Stimulated activated CD8-positive, alpha-beta memory T cell treated with anti-CD3 and anti-CD28 coated beads, Interleukin-15, amount 100 ng/mL, for 48 hours (primary cell): ENCODE measurements around the gene KMT2B.
"Not testable (repeated sequence)": the region's sequence is repeated elsewhere in the genome, so short reads cannot be mapped to it uniquely, and the experiment has no call there.

Source experiments
- DNase-seq, 2 donors: peaks; one replicate each; pipeline ENCODE4 v3.0.0-alpha.2; 2020; ENCODE audit warnings: low read depth in 2 of 2

KMT2B gene

DNA sequence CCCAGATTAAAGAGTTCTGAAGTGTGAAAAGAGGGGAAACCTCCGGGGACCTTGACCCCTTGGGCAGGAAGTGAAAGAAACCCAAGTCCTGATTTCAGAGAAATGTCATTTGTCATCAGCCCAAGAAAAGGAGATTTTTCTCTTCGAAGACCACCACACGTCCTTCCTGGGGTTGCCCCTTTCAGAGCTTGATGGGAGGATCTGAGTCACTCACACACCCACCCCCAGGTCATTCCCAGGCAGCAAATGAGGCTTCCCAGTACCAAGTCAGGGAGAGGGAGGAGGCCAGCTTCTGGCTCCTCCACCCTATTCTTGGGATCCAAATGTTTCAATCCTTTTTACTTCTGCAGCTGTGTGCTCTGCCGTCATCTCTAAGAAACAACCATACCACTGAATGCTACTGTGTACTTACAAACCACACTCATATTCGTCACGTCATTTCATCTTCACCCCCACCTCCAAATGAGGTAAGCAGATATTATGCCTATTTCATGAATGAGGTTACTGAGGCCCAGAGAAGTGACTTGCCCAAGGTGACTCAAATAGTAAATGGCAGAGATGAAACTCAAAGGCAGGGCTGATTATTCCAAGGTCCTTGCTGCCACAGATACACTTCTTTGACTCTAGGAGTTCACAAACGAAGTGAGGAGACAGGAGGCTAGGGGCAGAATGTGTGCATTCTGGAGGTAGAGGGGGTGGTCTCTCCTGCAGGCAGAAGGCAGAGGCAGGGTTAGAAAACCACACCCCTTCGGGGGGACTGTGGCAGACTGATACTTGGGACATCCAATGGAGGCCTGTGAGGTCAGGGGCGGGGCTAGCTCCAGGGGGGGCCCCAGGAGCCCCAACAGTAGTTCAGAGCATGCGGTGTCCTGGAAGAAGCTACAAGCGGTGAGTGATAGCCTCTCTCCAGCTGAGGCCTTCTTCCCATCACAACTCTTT, 5.0 kb upstream of the KMT2B start:
- DNase-seq, result peak; percentile 86 to 89

DNA sequence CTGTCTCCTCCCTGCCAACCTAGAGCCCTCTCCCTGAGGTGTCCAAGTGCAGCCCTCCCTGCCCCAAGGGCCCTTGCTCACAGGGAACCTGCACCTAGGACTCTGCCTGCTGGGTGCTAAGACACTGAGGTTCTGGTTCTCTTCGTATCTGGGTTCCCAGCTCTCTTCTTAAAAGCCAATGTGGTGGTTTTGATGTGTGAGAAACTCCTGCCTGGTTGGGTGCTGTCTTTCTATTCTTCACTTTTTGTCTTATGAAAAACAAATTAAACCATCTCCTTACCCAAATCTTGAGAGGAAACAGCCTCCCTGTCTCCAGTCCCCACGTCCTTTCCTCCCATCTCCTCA, 4.3 kb upstream of the KMT2B start:
- DNase-seq, result no peak

DNA sequence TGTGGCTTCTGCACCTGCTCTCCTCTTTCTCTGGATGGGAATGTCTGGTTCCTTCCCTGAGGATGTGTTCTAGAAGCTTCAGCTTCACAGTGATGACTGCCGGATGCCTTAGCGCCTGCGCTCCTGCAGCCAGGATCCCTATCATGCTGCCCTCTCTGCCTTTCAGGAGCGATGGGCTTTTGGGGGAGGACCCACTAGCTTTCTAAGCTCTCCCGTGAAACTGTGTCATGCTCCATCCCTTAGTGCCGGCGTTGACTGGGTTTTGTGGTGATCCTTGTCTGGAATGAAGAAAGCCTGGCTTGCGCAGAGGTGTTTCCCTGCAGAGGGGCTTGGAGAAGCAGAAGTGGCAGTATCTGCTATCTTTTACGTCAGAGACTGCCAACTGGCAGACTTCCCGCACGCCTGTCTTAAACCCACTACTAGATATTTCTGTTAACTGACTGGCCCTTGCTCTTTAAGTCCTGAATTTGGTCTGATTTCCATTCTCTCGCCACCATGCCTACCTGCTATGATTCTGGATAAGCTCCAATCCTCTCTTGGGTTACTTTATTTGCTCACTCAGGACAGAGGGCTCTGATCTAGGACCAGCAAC, 3.8 kb upstream of the KMT2B start:
- DNase-seq, result no peak

DNA sequence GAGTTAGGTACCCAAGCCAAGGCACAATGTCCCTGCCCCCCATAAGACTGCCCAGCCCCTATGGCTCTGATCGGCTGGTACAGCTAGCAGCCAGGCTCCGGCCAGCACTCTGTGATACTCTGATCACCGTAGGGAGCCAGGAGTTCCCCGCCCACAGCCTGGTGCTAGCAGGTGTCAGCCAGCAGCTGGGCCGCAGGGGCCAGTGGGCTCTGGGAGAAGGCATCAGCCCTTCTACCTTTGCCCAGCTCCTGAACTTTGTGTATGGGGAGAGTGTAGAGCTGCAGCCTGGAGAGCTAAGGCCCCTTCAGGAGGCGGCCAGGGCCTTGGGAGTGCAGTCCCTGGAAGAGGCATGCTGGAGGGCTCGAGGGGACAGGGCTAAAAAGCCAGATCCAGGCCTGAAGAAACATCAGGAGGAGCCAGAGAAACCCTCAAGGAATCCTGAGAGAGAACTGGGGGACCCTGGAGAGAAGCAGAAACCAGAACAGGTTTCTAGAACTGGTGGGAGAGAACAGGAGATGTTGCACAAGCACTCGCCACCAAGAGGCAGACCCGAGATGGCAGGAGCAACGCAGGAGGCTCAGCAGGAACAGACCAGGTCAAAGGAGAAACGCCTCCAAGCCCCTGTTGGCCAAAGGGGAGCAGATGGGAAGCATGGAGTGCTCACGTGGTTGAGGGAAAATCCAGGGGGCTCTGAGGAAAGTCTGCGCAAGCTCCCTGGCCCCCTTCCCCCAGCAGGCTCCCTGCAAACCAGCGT, 3.0 kb upstream of the KMT2B start:
- no peak for DNase-seq

DNA sequence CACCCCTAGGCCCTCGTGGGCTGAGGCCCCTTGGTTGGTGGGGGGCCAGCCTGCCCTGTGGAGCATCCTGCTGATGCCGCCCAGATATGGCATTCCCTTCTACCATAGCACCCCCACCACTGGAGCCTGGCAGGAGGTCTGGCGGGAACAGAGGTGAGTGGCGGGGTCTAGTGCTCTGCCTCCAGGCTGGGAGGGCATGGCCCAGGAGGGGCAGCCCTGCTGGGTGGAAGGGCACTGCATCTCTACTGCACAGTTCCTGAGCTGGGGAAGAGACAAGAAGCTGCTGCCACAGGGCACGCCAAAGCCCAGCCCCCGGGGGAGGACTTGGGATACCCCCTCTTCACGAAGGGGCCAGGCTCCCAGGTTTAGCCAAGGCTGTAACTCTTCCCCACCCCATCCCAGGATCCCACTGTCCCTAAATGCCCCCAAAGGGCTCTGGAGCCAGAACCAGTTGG, 2.4 kb upstream of the KMT2B start:
- DNase-seq, result no peak

DNA sequence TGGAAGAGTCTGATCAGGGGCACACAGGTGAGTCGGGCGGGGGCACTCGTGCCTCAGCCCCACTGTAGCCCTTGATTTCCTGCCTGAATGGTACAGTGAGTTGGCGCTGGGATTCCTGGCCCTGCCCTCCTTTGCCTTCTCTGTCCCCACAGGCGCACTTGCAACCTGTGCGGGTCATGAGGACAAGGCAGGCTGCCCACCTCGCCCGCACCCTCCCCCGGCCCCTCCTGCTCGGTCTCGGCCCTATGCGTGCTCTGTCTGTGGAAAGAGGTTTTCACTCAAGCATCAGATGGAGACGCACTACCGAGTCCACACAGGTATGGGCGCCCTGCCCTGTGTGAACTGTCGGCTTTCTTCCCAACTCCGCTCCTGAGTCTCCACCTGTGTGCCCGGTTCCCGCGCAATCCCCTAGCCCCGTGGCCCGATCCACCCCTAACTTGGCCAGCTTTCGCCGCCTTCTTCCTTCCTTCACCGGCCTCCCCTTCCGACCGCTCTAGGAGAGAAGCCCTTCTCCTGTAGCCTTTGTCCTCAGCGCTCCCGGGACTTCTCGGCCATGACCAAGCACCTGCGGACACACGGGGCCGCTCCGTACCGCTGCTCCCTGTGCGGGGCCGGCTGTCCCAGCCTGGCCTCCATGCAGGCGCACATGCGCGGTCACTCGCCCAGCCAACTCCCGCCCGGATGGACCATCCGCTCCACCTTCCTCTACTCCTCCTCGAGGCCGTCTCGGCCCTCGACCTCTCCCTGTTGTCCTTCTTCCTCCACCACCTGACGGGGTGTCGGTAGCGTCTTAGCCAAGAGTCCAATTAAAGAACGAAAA, 1.6 kb upstream of the KMT2B start:
- no peak for DNase-seq

DNA sequence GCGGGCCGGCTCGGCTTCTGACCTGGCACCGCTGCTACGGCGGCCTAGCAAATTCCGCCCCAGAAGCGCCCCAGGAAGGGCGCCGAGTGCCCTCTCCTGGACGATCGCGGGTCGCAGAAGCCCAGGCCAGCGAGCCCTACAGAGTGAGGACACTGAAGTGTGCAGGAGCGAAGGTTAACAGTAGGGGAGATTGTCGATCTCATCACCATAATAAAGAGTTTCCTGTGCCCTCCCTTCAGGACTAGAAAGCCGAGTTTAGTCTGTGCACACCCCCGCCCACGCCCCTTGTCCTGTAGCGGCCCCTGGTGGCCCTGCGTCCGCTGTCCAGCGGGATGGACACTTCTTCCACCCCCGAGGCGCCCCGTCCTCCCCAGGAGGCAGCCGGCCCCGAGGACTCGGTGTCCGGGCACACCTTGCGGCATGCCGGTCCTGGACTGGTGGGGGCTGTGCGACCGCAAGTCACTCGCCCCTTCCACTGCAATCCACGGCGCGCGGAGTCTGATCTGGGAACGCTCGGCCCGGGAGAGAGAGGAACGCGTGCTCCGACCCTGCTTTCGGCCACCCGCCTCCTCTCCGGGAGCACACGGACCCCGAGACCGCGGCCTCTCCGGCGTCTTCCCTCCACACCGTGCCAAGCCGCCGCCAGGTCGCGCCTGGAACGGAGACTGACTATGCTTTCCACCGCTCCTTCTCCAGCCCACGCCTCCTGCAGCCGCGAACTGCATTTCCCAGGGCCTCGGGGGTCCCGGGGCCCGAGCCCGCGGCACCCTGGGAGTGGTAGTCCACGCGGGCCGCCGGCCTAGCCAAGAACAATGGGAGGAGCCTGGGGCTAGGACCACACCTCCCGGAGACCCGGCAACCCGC, 770 bp upstream of the KMT2B start:
- peak; percentile 72 to 96 for DNase-seq

DNA sequence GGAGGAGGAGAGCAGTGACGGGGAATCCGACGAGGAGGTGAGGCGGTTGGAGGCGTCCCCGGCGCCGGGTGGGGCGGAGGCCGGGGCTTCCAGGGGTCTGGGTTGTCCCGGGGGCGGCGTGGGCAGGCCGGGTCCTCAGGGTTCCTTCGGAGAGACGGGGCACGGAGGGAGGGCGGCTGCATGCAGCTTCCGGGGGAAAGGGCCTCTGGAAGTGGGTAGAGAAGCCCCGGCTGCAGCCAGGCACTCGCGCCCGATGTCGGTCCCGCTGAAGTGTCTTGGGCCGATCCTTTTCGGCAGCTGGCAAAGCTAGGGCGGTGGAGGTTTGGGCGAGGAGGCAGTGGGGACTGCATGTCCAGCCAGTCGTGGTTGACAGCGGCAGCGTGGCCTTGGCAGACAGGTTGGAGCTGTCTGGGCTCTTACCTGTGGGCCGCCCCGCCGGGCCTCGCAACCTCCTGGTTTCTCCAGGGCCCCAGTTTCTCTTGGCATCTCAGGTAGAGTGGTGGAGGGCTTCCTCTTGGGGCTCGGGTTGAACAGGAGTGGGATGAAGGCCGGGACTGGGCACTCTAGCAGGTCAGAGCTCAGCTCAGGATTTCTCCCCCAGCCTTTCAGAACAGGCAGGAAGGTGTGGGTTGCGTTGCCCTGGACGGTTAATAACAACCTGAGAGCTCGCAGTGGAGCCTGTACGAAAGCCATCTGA, 690 bp downstream of the KMT2B start:
- DNase-seq, result peak; percentile 49 to 59

DNA sequence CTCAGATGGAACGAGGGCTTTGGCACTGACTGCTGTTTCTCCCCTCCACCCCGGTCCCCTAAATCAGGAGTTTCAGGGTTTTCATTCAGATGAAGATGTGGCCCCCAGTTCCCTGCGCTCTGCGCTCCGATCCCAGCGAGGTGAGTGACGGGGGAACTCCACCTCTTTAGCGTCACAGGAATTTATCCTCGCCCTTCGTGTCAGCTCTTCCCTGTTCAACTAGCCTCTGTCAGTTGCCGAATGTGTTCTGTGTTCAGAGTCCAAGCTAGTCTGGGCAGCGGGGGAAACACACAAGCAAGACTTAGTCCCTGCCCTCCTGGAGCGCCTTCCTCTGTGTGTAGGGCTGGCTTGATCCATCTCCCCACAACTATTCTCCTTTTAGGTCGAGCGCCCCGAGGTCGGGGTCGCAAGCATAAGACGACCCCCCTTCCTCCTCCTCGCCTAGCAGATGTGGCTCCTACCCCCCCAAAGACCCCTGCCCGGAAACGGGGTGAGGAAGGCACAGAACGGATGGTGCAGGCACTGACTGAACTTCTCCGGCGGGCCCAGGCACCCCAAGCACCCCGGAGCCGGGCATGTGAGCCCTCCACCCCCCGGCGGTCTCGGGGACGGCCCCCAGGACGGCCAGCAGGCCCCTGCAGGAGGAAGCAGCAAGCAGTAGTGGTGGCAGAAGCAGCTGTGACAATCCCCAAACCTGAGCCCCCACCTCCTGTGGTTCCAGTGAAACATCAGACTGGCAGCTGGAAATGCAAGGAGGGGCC, 1.8 kb downstream of the KMT2B start:
- no peak for DNase-seq

DNA sequence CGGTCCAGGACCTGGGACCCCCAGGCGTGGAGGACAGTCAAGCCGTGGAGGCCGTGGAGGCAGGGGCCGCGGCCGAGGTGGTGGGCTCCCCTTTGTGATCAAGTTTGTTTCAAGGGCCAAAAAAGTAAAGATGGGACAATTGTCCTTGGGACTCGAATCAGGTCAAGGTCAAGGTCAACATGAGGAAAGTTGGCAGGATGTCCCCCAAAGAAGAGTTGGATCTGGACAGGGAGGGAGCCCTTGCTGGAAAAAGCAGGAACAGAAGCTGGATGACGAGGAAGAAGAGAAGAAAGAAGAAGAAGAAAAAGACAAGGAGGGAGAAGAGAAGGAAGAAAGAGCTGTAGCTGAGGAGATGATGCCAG, 2.3 kb downstream of the KMT2B start:
- no peak for DNase-seq

DNA sequence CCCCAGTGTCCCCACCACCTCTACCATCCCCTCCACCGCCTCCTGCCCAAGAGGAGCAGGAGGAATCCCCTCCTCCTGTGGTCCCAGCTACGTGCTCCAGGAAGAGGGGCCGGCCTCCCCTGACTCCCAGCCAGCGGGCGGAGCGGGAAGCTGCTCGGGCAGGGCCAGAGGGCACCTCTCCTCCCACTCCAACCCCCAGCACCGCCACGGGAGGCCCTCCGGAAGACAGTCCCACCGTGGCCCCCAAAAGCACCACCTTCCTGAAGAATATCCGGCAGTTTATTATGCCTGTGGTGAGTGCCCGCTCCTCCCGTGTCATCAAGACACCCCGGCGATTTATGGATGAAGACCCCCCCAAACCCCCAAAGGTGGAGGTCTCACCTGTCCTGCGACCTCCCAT, 2.8 kb downstream of the KMT2B start:
- DNase-seq, result no peak

DNA sequence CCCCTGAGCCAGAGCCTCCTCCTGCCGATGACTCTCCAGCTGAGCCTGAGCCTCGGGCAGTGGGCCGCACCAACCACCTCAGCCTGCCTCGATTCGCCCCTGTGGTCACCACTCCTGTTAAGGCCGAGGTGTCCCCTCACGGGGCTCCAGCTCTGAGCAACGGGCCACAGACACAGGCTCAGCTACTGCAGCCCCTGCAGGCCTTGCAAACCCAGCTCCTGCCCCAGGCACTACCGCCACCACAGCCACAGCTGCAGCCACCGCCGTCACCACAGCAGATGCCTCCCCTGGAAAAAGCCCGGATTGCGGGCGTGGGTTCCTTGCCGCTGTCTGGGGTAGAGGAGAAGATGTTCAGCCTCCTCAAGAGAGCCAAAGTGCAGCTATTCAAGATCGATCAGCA, 3.6 kb downstream of the KMT2B start:
- DNase-seq, result no peak

DNA sequence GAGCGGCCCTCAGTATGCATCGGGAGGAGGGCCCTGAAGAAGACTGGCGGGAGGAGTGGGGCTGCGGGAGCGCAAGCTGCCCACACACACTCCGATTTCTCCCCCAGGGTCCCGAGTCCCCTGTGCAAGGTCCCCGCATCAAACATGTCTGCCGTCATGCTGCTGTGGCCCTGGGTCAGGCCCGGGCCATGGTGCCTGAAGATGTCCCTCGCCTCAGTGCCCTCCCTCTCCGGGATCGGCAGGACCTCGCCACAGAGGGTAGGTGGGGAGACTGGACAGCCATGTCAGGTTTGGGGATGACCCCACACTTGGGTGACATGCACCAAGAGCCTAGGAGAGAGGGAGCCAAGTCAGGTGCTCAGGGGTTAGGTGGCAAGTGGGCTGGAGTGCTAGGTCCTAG, 4.7 kb downstream of the KMT2B start:
- no peak for DNase-seq

DNA sequence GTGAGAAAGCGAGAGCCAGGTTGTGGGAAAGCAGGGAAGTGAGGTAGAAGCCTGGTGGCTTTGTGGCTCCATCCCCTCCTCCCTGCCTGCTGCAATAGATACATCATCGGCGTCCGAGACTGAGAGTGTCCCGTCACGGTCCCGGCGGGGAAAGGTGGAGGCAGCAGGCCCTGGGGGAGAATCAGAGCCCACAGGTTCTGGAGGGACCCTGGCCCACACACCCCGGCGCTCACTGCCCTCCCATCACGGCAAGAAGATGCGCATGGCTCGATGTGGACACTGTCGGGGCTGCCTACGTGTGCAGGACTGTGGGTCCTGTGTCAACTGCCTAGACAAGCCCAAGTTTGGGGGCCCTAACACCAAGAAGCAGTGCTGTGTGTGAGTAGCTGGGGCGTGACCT, 5.1 kb downstream of the KMT2B start:
- no peak for DNase-seq

DNA sequence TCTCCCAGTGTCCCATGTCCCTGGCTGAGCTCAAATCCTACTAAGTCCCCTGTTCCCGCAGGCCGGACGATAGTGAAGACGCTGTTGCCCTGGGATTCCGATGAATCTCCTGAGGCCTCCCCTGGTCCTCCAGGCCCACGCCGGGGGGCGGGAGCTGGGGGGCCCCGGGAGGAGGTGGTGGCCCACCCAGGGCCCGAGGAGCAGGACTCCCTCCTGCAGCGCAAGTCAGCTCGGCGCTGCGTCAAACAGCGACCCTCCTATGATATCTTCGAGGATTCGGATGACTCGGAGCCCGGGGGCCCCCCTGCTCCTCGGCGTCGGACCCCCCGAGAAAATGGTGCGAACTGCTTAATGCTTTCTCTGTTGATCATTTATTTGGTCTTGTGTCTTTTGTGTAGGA, 5.9 kb downstream of the KMT2B start:
- DNase-seq, result no peak

DNA sequence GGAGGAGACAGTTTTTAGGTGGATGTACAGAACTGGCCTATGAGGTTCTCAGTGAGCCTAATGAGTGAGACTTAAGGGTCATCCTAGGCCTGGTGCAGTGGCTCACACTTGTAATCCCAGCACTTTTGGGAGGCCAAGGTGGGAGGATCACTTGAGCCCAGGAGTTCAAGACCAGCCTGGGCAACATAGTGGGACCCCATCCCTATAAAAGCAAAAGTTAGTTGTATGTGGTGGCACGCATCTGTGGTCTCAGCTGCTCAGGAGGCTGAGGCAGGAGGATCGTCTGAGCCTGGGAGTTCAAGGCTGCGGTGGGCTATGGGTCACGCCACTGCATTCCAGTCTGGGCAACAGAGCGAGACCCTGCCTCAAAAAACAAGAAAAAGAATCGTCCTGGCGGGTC, 6.3 kb downstream of the KMT2B start:
- DNase-seq, result not testable (repeated sequence)

DNA sequence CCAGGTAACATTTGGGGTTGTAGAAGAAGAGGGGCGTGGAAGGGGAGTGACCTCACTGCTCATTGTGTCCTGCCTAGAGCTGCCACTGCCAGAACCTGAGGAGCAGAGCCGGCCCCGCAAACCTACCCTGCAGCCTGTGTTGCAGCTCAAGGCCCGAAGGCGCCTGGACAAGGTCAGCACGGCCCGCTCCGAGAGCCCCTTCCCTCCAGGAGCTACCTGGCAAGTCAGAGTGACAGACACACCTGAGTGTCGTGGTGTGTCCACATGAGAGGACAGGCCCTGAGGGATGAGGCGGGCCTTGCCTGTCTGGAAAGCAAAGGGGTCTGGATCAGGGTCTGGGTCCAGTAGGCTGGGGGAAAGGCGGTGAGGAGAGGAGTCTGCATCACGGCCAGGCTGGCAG, 6.8 kb downstream of the KMT2B start:
- no peak for DNase-seq

DNA sequence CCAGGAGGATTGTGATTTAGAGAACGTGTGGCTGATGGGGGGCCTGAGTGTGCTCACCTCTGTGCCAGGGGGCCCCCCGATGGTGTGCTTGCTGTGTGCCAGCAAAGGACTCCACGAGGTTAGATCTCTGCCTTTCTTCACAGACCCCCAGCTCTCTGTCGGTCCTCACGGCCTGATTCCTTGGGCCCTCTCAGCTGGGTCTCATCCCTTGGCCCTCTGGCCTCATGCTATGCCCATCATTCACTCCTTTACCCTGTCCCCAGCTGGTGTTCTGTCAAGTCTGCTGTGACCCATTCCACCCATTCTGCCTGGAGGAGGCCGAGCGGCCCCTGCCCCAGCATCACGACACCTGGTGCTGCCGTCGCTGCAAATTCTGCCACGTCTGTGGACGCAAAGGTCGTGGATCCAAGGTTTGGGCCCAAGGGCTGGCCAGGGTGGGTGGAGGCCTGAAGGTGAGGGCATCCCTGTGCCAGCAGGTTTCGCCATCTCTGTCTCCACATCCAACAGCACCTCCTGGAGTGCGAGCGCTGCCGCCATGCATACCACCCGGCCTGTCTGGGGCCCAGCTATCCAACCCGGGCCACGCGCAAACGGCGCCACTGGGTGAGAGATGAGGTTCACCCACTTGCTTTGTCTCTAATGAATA, 7.5 kb downstream of the KMT2B start:
- DNase-seq, result no peak
